ENCODE data around the gene DOCK11.

GRCh38 chrX:118496763-118497079 is 1.1 kb downstream of the DOCK11 start:
- TF ChIP-seq CTCF (conservative IDR thresholded peaks at IDR 0.05 in 1 of 2, IDR thresholded peaks at IDR 0.05 in 1 of 2; ENCODE audit: low read depth in 1 of 2, low read length in 2 of 2) (no peak), EZH2 (IDR thresholded peaks at IDR 0.05; ENCODE audit: low read length, missing control alignments) (no peak)

Data from fibroblast of lung (primary cell).